Lower lobe of right lung (tissue), 2 donors: Measurements from ENCODE around the gene PPIL1. TPM values are rescaled to one million over a fixed set of nuclear protein-coding genes. Genes with fewer than 3 reads are reported as not detected.

Source experiments
- ATAC-seq, 2 donors: fragments of 200-7000 bp; cut with Tn5 transposase; one replicate each; pipeline ENCODE4 v1.9.1; 2020 to 2022; ENCODE audit warnings: mild to moderate bottlenecking in 2 of 2, moderate library complexity in 2 of 2
- DNase-seq: peaks from one replicate; pipeline ENCODE4 v3.0.0-alpha.2; 2020
- H3K27ac ChIP-seq: fragments of 200-600 bp; one replicate; pipeline ENCODE4 v1.8.0; 2022
- H3K27me3 ChIP-seq: fragments of 200-600 bp; one replicate; pipeline ENCODE4 v1.8.0; 2022; ENCODE audit warnings: low read depth
- H3K36me3 ChIP-seq: fragments of 200-600 bp; one replicate; pipeline ENCODE4 v1.8.0; 2022; ENCODE audit warnings: mild to moderate bottlenecking
- H3K4me1 ChIP-seq: fragments of 200-600 bp; one replicate; pipeline ENCODE4 v1.8.0; 2022
- H3K4me3 ChIP-seq: fragments of 200-600 bp; one replicate; pipeline ENCODE4 v1.8.0; 2022; ENCODE audit warnings: mild to moderate bottlenecking
- H3K9me3 ChIP-seq: fragments of 200-600 bp; one replicate; pipeline ENCODE4 v1.8.0; 2022
- CTCF ChIP-seq: fragments of 200-600 bp; IDR thresholded peaks from one replicate; pipeline ENCODE4 v1.8.0; 2022; ENCODE audit warnings: antibody characterized with exemption, mild to moderate bottlenecking
- intact Hi-C: fragments of 100-400 bp; cut with DNase I; formaldehyde crosslinking; loops from one replicate; pipeline ENCODE4 v1.11.0; 2022
- long read RNA-seq: library from polyadenylated mRNA; unstranded; transcript quantifications from one replicate; pipeline ENCODE4 v2.0.0, GENCODE V29; 2021
- total RNA-seq: library from RNA; stranded (reverse); fragmentation: NEBNext Ultra II Directional; extraction: Animal tissue kit (Norgen Biotek cat#: 25700); gene quantifications from one replicate; pipeline ENCODE4 v1.2.1, GENCODE V29; 2021
- donor health status: DM: no; HTN: yes; CAD: no; lungs with severe emphysema.

The PPIL1 gene
- 14.4 TPM for total RNA-seq
- long read RNA-seq, transcript PPIL1-201 (4 exons, 1,739 nt), result major isoform, 10 of 12 reads
- long read RNA-seq, partial matches to known transcripts, result 1 of 12 reads
- long read RNA-seq, other reads (novel, unspliced or antisense), result 0 of 12 reads

- Histone ChIP-seq H3K27ac (peak within 1 kb of the TSS; percentile 93), H3K9me3 (no peaks in the 10 kb centered on the region), H3K36me3 (peaks cover 4% of the 10 kb centered on the region), H3K4me1 (peaks cover 16% of the 10 kb centered on the region), H3K27me3 (peaks cover 7% of the 10 kb centered on the region), H3K4me3 (peak within 1 kb of the TSS; percentile 85)
- DNase-seq (peak; percentile 87), ATAC-seq (peak; percentile 94 to 97)
- no peak for TF ChIP-seq CTCF
- intact Hi-C loops, result no loop called here
These were observed at the start of gene PPIL1 for GRCh38 chr6:36874443-36875249. TSS of gene PPIL1 (minus strand) at chr6:36874803. CDS start at chr6:36874772, 31 bp downstream.

- no peak overlapping the region for H3K4me3 ChIP-seq
- no peak overlapping the region for H3K27ac ChIP-seq
- no peak for TF ChIP-seq CTCF
- intact Hi-C loops, result no loop called here
- no peaks in the 10 kb centered on the region for H3K9me3 ChIP-seq
- no peak for ATAC-seq
- H3K27me3 ChIP-seq, result no peaks in the 10 kb centered on the region
- H3K36me3 ChIP-seq, result peaks cover 63% of the 10 kb centered on the region
- H3K4me1 ChIP-seq, result peaks cover 39% of the 10 kb centered on the region
- DNase-seq, result no peak
These were observed 49.5 kb upstream of the PPIL1 start for GRCh38 chr6:36924131-36924530.

GRCh38 chr6:36920546-36920945 lies 45.9 kb upstream of the PPIL1 start:
- Histone ChIP-seq H3K36me3 (peaks cover 91% of the 10 kb centered on the region), H3K4me1 (peaks cover 62% of the 10 kb centered on the region), H3K4me3 (no peak overlapping the region), H3K9me3 (no peaks in the 10 kb centered on the region), H3K27me3 (no peaks in the 10 kb centered on the region), H3K27ac (peak overlapping the region; percentile 8)
- DNase-seq (no peak), ATAC-seq (peak in 1 of 2 donors; percentile 40)
- TF ChIP-seq CTCF, result no peak
- intact Hi-C loops, result no loop called here

GRCh38 chr6:36920049-36920448 lies 45.4 kb upstream of the PPIL1 start:
- DNase-seq (no peak), ATAC-seq (peak in 1 of 2 donors; percentile 49)
- Histone ChIP-seq H3K36me3 (peaks cover 91% of the 10 kb centered on the region), H3K4me3 (no peak overlapping the region), H3K27ac (peak overlapping the region; percentile 8), H3K9me3 (no peaks in the 10 kb centered on the region), H3K27me3 (no peaks in the 10 kb centered on the region), H3K4me1 (peaks cover 66% of the 10 kb centered on the region)
- intact Hi-C loops, result no loop called here
- TF ChIP-seq CTCF, result no peak

- peaks cover 82% of the 10 kb centered on the region for H3K4me1 ChIP-seq
- peak overlapping the region; percentile 80 for H3K27ac ChIP-seq
- DNase-seq (peak; percentile 59), ATAC-seq (peak; percentile 62 to 77)
- H3K9me3 ChIP-seq, result no peaks in the 10 kb centered on the region
- no peak overlapping the region for H3K4me3 ChIP-seq
- no peak for TF ChIP-seq CTCF
- no peaks in the 10 kb centered on the region for H3K27me3 ChIP-seq
- intact Hi-C loops, result no loop called here
- H3K36me3 ChIP-seq, result peaks cover 94% of the 10 kb centered on the region
These were observed 43.1 kb upstream of the PPIL1 start for GRCh38 chr6:36917541-36918193.
